ENCODE measurements around the gene GNRH2.

- no peak for TF ChIP-seq CTCF (IDR thresholded peaks at IDR 0.05)
- no peak for TF ChIP-seq POLR2AphosphoS5 (IDR thresholded peaks at IDR 0.05)
- no peak for TF ChIP-seq POLR2A (IDR thresholded peaks at IDR 0.05)
Measured at GRCh38 chr20:3094848-3095629, 51.6 kb downstream of the GNRH2 start.
